HL-60 (cell line): ENCODE data around the gene PHF21B.

Experiments used
- GABPA ChIP-seq: IDR thresholded peaks from 2 replicates; pipeline ENCODE4 v1.6.1; 2012; ENCODE audit warnings: low read depth
- POLR2AphosphoS5 ChIP-seq: IDR thresholded peaks from 2 replicates; pipeline ENCODE4 v1.6.1; 2012; ENCODE audit warnings: low read depth
- SPI1 ChIP-seq: IDR thresholded peaks from 2 replicates; pipeline ENCODE4 v1.6.1; 2012; ENCODE audit warnings: low read depth, mild to moderate bottlenecking, borderline replicate concordance
- TF ChIP-seq, protein P1 (sequence below): IDR thresholded peaks from one replicate; pipeline ENCODE4 v1.5.1; 2011; ENCODE audit warnings: low read length, control low read depth, inconsistent platforms; ENCODE audit not compliant: insufficient read depth
- TF ChIP-seq, protein P2 (sequence below): IDR thresholded peaks from 2 replicates; pipeline ENCODE4 v1.6.1; 2012; ENCODE audit warnings: low read depth; ENCODE audit not compliant: insufficient replicate concordance

DNA sequence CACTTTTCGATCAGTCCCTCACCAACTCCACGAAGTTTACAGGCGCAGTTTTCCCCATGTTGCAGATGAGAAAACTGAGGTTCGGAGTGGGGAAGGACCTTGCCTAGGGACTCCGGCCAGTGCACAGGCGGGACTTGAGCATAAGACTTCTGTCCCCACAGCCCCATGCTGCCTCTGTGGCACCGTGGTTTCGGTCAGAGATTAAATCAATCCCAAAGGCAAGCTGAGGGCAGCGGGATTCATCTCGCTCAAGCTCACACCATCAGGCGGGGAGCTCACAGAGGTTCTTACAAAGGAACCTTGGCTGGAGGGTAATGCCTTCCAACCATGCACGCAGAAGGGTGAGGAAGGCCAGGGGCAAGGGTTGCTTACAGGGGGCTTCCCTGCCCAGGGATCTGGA, 115.5 kb downstream of the PHF21B start:
- TF ChIP-seq, protein P1, sequence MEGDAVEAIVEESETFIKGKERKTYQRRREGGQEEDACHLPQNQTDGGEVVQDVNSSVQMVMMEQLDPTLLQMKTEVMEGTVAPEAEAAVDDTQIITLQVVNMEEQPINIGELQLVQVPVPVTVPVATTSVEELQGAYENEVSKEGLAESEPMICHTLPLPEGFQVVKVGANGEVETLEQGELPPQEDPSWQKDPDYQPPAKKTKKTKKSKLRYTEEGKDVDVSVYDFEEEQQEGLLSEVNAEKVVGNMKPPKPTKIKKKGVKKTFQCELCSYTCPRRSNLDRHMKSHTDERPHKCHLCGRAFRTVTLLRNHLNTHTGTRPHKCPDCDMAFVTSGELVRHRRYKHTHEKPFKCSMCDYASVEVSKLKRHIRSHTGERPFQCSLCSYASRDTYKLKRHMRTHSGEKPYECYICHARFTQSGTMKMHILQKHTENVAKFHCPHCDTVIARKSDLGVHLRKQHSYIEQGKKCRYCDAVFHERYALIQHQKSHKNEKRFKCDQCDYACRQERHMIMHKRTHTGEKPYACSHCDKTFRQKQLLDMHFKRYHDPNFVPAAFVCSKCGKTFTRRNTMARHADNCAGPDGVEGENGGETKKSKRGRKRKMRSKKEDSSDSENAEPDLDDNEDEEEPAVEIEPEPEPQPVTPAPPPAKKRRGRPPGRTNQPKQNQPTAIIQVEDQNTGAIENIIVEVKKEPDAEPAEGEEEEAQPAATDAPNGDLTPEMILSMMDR = no peak
- no peak for TF ChIP-seq POLR2AphosphoS5
- no peak for TF ChIP-seq SPI1
- TF ChIP-seq GABPA = no peak
- TF ChIP-seq, protein P2, sequence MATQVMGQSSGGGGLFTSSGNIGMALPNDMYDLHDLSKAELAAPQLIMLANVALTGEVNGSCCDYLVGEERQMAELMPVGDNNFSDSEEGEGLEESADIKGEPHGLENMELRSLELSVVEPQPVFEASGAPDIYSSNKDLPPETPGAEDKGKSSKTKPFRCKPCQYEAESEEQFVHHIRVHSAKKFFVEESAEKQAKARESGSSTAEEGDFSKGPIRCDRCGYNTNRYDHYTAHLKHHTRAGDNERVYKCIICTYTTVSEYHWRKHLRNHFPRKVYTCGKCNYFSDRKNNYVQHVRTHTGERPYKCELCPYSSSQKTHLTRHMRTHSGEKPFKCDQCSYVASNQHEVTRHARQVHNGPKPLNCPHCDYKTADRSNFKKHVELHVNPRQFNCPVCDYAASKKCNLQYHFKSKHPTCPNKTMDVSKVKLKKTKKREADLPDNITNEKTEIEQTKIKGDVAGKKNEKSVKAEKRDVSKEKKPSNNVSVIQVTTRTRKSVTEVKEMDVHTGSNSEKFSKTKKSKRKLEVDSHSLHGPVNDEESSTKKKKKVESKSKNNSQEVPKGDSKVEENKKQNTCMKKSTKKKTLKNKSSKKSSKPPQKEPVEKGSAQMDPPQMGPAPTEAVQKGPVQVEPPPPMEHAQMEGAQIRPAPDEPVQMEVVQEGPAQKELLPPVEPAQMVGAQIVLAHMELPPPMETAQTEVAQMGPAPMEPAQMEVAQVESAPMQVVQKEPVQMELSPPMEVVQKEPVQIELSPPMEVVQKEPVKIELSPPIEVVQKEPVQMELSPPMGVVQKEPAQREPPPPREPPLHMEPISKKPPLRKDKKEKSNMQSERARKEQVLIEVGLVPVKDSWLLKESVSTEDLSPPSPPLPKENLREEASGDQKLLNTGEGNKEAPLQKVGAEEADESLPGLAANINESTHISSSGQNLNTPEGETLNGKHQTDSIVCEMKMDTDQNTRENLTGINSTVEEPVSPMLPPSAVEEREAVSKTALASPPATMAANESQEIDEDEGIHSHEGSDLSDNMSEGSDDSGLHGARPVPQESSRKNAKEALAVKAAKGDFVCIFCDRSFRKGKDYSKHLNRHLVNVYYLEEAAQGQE = no peak
